ENCODE results near the gene KIAA0513.

Gene KIAA0513

DNA sequence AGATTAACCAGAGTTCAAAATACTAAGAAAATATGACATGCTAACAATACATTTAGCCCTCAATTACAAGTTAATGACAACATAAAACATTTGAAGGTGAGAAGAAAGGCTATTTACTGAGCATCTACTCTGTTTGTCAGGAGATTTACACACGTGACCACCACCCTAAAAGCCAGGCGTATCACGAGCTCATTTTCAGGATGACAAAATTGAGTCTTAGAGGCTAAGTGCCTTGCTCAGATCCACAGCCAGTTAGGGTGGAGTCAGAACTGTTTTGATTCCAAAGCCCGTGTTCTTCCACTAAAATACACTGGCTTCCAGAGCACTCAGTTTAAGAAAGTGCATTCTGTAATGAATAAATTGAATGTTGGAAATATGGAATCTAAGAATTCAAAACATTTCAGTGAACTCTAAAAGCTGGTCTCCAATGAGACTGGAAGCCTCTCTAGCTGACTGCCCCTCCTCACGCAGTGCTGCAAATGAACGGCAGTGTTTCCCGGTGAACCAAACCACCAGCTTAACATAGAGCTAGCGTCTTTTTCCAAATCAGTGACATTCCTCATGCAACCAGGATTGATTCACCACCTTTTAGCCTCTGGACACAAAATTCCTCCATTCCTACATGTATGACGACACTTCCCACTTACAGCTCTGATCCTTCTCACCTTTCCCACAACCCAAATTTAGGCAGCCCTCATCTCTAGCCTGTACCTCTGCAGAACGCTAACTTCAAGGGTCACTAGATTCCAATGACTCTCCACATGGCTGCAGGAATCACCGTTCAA, 22.1 kb upstream of the KIAA0513 start:
- no peak for DNase-seq

GRCh38 chr16:85006639-85007038, 21.0 kb upstream of the KIAA0513 start:
- no peak for DNase-seq

GRCh38 chr16:85007496-85008214, 19.9 kb upstream of the KIAA0513 start:
- DNase-seq = no peak

- DNase-seq = no peak
Measured at GRCh38 chr16:85008271-85008670, 19.3 kb upstream of the KIAA0513 start.

DNA sequence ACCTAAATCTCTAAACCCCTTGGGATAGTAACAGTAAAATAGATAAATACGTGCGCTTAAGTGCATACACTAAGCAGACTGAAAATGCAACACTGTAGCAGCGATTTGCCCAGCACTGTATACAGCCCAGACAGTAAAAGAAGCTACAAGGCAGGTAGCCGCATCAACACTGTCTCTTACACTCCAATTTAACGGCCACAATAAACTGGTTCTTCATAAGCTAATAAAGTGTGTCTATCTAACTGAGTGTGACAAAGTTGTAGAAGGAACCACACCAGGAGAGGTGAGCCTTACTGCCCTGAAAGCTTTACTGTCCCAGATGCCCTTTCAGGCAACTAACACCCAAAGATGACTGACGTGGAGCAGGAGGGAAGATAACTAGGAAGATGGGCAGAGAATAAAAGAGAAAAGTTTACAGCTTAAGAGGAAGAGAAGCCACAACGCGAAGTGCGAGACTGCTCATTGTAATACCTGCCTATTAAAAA, 17.1 kb upstream of the KIAA0513 start:
- no peak for DNase-seq

GRCh38 chr16:85010931-85011845, 16.4 kb upstream of the KIAA0513 start, which contains the start of gene ZDHHC7:
Gene ZDHHC7, minus strand, starts transcription at chr16:85011535. Its CDS starts 20,917 bp downstream, at chr16:84990618.
- DNase-seq = peak; percentile 78

DNA sequence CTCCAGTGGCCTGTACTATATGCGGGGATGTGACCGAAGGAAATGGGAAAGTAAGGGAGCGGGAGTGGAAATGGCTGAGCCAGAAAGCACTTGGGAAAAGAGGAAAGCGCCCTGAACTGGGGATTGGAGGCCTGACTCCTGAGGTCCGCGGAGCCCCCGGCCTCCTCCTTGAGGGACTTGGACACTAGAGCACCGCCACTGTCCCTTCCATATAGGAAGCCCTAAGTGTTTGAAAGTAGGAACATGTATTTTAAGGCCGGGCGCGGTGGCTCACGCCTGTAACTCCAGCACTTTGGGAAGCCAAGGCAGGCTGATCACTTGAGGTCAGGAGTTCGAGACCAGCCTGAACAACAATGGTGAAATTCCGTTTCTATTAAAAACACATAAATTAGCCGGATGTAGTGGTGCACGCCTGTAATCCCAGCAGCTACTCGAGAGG, 15.7 kb upstream of the KIAA0513 start:
- DNase-seq = no peak

GRCh38 chr16:85014311-85014710, 13.3 kb upstream of the KIAA0513 start:
- DNase-seq = no peak

GRCh38 chr16:85015481-85016187, 12.0 kb upstream of the KIAA0513 start:
- DNase-seq = no peak

DNA sequence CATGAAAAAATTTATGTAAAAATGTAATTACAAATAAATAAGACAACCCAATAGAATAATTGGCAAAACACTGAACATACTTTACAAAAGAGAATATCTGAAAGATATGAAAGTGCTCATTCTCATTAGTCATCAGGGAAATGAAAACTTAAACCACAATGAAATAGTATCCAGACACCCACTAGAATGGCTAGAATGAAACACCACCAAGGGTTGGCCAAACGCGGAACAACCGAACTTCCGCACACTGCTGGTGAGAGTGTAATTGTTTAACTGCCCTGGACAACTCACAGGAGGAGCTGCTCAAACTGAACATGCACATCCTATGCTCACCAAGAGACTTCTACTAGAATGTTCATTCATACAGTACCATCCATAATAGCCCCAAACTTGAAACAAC, 10.4 kb upstream of the KIAA0513 start:
- DNase-seq = no peak

DNA sequence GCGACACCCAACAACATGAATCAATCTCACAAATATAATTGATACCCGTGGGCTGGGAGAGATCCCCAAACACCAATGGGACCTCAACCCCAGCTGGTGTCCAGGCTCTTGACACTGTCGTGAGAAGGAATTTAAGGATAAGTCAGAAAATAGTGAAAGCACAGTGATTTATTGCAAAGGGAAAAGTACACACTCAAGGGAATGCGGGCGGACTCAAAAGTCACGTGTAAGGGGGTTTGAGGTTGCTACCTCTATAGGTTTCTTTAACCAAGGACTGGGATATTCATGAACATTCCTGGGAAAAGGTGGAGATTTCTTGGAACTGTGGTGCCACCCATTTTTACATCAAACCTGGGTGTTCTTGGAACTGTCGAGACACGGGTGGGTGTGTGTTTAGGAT, 10.0 kb upstream of the KIAA0513 start:
- DNase-seq = no peak

- no peak for DNase-seq
Measured at GRCh38 chr16:85018529-85019236, 8.9 kb upstream of the KIAA0513 start.

GRCh38 chr16:85019659-85020245, 7.8 kb upstream of the KIAA0513 start:
- peak; percentile 86 for DNase-seq

GRCh38 chr16:85025781-85026653, 1.6 kb upstream of the KIAA0513 start:
- DNase-seq = no peak

DNA sequence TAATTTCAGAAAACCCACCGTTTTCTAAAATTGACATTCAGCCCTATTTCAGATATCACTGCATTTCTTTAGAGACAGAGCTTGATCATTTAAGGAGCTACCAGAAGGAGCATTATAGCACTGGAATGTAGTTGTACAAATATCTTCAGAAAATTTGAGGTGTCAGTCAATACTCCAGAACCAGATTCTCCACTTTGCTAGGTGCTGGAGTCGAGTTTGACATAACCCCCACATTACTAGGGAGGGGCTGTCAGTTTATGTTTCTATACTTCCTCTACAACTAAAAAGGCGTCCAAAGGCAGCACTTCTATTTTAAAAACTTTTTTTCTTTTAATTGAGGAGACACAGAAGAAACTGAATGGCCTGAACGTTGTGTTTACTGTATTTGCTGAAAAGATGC, 892 bp upstream of the KIAA0513 start:
- no peak for DNase-seq

DNA sequence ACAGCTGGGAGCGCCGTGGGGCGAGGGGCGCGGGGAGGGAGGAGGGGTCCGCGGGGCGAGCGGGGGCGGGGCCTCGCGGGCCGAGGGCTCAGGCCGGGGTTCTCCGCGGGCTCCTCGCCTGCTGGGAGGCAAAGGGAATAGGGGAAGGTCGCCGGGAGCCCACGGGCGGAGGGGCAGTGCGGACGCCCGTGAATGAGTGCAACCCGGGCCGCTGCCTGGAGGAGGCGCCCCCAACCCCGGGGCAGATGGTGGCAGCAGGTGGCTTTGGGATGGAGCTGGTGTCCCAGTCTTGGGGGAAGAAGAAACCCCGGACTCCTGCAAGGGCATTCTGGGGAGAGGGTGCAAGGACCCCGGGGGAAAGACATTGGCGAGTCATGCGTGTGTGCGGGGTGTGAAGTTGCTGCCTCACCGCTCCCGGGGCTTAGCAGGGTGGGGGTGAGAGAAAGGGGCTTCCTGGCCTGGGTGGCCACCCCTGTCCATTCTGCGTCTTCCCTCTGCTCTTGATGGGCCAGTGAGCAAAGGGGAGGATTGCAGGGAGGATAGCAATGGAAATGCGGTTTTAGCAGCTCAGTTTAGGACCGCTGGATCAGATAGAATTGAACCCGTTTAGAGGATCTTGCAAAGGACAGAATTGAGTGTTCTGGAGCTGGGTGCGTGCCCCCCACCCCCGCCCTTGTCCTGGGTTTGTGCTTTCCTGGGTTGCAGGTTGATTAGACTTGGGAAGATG, 526 bp downstream of the KIAA0513 start:
- no peak for DNase-seq

- no peak for DNase-seq
Measured at GRCh38 chr16:85028685-85029407, 1.3 kb downstream of the KIAA0513 start.

GRCh38 chr16:85029408-85029784, 1.8 kb downstream of the KIAA0513 start:
- no peak for DNase-seq

DNA sequence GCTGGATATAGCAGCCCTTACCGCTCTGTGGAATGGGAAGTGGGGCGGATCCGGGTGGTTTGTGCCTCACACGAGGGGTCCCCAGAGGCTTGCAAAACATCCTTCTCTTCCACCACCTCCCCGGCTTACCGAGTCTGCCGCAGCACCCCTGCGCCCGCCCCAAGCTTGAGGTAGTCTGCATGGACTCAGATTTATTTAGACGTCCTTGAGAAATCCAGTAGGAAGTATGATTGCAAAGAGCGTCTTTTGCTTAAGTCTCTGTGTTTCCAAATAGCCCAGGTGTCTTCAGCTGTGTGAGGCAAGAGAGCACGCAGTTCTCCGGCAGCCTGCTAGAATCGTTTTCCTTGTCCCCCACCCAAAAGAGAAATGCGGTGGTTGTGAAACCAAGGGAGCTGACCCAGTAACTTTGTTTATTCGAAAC, 2.4 kb downstream of the KIAA0513 start:
- no peak for DNase-seq
